GM19240 (cell line): ENCODE data around the gene PRKCB.
A peak's percentile ranks its signal among the peaks of the same experiment; 100 is the strongest.
"Not testable (repeated sequence)": the region's sequence is repeated elsewhere in the genome, so short reads cannot be mapped to it uniquely, and the experiment has no call there.

Source experiments
- DNase-seq: peaks from one replicate; pipeline ENCODE4 v3.0.0; 2011; ENCODE audit warnings: low spot score; ENCODE audit not compliant: insufficient read length

The PRKCB gene

GRCh38 chr16:24002619-24003018, 166.8 kb downstream of the PRKCB start:
- no peak for DNase-seq

DNA sequence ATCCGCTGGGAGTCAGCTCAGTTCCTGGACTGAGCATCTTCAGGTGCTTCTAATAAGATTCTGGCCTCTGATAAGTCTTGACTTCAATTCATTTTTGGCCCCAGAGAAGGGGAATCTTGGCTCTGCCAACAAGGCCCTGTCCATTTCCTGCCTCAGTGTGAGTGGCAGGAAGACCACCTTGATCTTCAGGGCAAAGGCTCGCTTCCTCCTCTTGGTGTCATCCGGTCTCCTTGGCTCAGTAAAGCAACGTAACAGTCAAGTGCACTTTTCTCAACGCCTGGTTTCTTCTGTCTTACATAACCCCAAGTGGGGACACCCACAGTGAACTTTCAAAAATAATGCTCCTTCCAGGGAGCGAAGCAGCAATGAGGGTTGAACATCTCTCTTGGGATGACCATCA, 169.8 kb downstream of the PRKCB start:
- DNase-seq, result no peak

DNA sequence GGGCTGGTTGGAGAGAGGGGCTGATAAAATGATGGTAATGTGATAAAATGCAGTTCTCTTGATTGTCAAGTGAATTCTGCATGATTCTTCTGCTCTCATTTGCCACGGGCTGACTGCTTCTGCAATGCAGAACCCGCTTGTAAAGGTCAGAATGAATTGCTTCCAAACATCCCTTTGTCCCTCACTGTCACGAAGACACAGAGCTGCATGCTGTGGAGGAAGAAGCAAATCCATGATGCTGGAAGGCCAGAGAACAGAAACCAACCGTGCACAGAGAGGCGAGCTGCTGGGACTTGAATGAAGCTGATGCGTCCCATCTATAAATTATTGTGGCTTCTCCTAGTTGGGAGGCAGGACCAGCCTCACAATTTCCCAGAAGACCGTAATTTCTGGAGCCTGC, 171.6 kb downstream of the PRKCB start:
- no peak for DNase-seq

- no peak for DNase-seq
Observed at GRCh38 chr16:24007934-24008333, 172.2 kb downstream of the PRKCB start.

GRCh38 chr16:24009098-24009497, 173.3 kb downstream of the PRKCB start:
- DNase-seq, result no peak

GRCh38 chr16:24009955-24010354, 174.2 kb downstream of the PRKCB start:
- DNase-seq, result no peak

DNA sequence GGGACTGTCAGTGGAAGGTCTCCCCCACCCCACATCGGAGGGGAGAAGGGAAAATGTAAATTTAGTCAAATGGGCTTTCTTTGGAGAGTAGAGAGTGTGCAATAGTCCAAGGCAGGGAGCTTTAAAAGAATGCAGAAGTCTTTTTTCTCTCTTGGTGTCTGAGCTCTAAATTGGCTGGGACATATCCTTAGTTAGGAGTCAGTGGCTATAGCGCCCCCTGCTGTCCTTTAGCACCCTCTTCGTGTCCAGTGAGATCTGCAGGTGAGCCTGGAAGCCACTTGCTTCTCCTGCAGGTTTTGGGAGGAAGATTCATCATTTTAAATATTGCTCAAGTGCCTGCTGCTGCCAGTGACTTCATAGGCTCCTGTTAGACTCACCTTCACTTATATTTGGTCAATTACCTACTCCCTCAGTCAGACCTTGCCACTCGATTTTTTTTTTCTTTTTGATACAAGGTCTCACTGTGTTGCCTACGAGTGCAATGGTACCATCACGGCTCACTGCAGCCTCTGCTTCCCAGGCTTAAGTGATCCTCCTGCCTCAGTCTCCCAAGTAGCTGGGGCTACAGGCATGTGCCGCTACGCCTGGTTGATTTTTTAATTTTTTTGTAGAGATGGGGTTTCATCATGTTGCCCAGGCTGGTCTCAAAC, 174.8 kb downstream of the PRKCB start:
- DNase-seq, result no peak

DNA sequence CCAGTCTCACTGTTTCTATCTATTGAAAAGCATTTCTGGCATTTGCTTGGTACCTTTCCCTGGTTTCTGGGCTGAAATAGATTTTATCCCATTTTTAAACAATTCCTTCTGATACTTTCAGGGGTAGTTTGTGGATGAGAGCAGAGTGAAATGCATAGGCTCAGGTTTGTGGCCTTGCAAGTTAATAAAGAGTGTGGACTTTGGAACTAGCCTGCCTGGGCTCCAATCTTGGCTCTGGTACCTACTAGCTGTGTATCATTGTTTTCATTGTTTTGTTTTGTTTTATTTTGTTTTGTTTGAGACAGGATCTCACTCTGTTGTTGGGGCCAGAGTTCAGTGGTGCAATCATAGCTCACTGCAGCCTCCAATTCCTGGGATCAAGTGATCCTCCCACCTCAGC, 175.5 kb downstream of the PRKCB start:
- DNase-seq, result no peak

- no peak for DNase-seq
Observed at GRCh38 chr16:24013054-24013636, 177.4 kb downstream of the PRKCB start.

- DNase-seq, result peak; percentile 65
Observed at GRCh38 chr16:24013864-24014645, 178.3 kb downstream of the PRKCB start.

DNA sequence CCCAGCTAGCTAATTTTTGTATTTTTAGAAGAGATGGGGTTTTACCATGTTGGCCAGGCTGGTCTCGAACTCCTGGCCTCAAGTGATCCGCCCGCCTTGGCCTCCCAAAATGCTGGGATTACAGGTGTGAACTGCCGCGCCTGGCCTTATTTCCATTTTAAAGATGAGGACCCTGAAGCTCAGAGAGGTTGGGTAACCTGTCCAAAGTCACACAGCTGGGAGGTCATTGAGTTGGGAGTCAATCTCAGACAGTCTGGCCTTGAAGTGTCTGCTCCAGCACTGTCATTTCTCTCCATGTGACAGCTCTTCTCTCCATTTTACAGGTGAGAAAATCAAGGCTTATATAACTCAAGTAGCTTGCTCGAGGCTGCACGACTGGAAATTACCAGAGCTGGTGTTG, 179.2 kb downstream of the PRKCB start:
- DNase-seq, result not testable (repeated sequence)

DNA sequence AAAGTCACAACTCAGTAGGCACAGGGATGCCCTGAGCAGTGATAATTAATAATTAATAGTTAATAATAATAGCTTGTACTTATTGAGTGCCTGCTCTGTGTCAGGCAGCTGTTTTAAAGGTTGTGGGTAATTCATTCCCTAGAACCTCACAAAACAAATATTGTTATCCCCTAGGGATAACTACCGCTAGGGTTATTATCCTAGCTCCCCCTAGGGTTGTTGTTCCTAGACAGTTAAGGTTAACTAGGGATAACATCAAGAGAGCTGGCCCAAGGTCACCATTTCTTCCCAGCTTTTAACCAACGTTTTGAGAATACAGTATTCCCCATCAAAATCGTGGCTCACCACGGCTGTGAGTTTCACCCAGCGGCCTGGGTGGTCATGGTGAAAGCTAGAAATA, 180.1 kb downstream of the PRKCB start:
- DNase-seq, result no peak

DNA sequence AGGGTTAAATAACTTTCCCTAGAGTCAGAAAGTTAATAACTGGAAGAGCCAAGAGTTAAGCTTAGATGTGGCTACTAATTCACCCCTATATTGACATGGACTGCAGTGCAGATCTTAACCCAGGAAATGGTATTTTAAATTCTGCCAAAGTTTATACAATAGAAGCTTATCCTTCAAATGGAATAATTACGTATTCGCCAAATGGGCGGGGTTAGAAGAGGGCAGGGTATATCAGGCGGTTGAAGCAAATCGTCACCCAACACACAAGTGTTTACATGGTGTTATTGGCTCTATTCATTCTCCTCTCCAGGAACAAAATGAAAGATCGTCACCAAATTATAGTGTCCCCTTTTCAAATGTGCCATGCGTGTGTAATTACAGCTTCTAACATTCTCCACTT, 182.7 kb downstream of the PRKCB start:
- no peak for DNase-seq

- DNase-seq, result no peak
Observed at GRCh38 chr16:24022797-24023196, 187.0 kb downstream of the PRKCB start.

GRCh38 chr16:24023621-24024020, 187.8 kb downstream of the PRKCB start:
- DNase-seq, result no peak

DNA sequence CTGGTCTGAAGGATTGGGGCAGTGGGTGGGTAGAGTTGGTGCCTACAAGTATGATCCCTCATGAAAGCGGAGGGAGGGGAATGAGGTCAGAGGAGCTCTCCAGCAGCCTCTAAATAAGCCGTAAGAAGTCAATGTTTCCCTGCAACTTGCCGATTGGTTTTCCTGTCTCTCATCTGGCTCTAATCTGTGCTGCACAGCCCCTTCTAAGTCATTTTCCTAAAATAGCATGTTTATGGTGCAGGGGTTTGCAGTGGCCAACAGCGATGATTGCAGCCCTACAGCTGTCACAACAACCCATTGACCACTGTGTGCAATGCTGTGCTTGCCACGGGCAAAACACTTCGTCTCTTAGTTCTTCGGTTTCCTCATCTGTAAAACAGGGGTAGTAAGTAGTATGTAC, 189.2 kb downstream of the PRKCB start:
- DNase-seq, result no peak

- no peak for DNase-seq
Observed at GRCh38 chr16:24027466-24027865, 191.7 kb downstream of the PRKCB start.

GRCh38 chr16:24029841-24030240, 194.1 kb downstream of the PRKCB start:
- DNase-seq, result not testable (repeated sequence)

- no peak for DNase-seq
Observed at GRCh38 chr16:24035127-24035842, 199.5 kb downstream of the PRKCB start.

DNA sequence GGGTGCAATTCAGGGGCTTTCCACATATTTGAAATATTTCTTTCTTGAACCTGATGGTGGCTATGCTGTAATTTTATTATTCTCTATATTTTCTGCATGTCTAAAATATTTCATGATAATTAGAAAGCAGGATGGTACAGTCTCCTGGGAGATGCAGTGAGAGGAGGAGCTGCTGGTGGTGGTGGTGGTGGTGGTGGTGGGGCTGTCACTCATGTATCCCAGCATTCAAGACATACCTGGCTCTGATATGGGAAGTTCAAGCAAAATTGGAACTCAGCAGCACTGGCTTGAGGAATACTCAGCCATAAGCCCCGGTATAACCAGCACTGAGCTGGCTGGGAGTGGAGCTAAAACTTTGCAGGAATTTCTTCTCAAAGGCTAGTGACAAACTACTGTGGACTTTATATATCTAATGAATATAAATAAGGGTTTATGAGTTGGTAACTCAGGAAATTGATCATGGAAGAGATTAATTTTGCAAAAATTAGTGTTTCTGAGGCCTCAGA, 200.3 kb downstream of the PRKCB start:
- no peak for DNase-seq

DNA sequence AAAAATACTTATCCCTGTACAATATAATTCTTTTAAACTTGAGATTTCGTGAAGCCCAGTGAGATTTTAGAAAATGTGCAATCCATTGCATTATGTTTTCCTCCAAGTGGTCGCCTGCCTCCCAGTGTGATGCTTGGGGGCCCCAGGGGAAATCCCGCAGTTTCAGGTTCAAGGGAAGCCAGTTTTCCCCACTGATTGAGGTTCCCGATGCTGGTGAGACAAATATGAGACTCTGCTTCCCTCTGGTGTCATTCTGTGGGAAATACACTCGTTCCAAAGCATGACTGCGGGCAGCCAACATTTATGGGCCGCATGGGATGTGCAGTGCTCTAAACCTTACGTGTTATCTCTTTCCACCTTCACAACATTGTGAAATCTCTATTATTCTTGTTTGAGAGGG, 200.8 kb downstream of the PRKCB start:
- no peak for DNase-seq

- no peak for DNase-seq
Observed at GRCh38 chr16:24037335-24037734, 201.6 kb downstream of the PRKCB start.
